HG03103 (cell line): Measurements from ENCODE around the gene INSL3.

Experiments
- ATAC-seq: cut with Tn5 transposase; IDR thresholded peaks from one replicate; pipeline ENCODE4 v1.9.1; 2021; ENCODE audit warnings: low read depth; ENCODE audit not compliant: unreplicated experiment

The INSL3 gene

DNA sequence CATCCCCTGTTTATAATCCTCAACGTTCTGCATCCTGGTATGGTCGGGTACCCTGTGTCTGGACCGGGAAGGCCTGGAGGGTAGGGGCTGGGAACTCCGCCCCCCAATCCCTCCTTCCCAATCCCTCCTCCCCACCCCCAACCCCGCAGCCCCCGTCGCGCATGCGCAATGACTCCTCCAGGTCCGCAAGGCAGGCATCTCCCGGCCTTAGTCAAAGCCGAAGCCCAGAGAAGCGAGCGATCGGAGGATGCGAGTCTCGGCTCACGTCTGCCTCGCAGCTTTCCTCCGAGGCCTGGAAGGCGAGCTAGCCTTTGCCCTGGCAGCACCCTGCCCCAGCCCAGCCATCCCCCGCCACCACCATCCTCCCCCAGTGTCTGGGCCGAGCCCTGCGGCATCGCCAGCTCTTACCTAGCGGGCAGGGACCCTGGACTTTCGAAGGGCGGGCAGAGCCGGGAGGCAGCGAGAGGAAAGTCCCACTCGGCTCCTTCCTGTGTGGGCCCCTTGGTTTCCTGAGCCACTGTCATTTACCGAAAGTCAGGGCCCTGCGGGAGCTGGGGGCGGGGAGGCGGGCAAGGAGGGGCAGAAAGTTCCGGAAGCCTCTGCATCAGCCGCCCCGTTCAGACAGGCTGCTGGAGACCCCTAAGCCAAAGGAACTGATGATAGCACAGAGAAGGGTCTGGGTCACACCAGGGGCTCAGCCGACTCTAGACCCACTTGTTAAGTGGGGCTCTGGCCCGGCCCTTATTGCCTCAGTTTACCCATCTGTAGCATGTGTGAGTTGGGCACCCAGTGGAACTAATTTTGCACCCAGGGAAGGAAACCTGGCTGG lies 26.4 kb upstream of the INSL3 start, which contains the start of gene JAK3:
Gene JAK3 (minus strand): TSS at position 445 of the 829 bp plus-strand sequence. CDS start 3,565 bp downstream, outside the sequence.
- ATAC-seq = peak; percentile 57

DNA sequence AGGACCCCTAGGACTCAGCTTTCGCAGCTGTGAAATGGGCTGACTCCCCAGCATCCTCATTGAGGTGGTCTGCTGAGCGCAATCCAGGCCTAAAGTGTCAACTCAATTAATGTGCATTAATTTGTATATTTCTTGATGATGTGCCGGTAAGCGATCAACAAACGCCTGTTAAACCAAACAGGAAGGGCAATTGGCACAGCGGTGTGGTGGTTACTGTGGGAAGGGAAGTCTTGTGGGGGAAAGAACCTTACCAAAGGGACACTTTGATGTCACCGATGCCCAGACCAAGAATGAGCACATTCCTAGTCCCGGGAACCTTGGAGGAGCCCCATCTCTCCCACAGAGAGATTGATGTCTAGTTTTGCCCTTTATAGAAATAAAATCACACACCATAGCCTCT lies 24.8 kb upstream of the INSL3 start:
- no peak for ATAC-seq

DNA sequence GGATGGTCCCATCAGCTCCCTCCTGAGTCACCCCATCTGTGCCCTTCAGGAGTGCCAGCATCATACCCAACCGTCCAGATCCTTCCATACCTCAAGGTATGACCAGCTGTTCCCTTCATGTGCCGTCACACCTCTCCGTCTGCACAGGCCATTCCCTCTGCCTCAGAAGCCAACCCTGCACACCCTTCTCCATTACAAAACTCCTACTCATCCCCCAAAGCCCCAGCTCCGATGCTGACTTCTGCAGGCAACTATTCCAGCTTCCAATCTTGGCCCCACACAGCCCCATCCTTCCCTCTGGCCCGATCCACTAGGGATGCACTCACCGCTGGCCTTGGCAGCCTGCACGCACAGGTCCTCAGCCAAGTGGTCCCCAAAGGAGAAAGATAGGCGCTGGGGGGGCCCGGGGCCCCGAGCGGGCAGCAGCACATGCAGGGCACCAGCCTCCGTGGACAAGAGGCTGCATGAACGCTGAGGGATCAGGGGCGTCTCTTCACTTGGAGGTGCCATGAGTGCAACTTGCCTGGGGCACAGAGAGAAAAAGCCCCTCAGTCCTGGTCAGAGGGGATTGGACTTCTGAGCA lies 22.7 kb upstream of the INSL3 start:
- ATAC-seq = no peak

DNA sequence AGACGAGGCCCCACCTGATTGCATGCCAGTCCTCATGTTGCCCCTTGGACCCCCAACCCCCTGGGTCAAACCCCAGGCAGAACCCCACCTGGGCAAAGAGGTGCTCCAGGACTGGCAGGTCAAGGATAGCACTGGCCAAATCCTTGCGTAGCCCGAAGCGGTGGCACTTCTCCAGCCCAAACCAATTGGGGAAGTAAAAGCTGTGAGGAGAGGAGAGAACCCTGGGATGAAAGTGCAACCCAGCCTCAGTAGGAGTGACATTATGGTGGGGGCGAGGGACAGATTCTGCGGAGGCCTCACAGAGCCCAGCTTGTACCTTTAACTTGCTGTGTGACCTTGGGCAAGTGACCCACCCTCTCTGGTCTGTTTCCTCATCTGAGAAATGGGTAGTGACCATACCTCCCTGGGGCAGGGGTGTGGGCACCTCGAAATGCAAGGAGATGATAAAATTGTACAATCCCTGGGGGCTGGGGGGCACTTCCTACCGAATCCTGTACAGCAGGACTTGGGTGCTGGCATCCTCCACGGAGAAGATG lies 22.0 kb upstream of the INSL3 start:
- ATAC-seq = no peak

DNA sequence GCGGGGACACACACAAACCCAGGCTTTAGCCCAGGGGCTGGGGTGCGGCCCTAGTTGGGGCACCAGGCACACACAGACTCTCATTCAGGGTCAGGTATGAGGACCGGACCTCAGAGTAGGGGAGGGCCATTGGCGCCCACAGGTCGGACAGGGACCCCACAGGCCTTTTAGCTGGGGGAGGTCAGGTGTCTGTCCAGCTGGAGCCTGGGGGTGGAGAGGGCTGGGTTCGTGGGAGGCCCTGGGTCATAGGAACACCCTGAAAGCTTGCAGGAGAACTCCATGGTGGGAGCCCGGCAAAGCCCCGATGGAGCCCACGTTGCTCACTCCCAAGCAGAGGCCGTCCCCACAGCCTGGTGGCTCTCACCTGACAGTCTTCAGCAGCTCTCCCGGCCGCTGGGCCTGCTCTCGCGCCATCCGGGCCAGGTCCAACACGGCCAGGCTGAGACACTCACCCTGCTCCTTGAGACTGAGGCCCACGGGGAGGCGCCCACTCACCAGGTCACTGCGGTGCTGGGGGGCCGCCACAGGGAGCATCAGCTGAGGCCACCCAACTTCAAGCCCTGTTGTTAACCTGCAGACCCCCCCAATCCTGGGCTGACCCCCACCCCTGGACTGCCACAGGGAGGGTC lies 21.5 kb upstream of the INSL3 start:
- ATAC-seq = no peak

DNA sequence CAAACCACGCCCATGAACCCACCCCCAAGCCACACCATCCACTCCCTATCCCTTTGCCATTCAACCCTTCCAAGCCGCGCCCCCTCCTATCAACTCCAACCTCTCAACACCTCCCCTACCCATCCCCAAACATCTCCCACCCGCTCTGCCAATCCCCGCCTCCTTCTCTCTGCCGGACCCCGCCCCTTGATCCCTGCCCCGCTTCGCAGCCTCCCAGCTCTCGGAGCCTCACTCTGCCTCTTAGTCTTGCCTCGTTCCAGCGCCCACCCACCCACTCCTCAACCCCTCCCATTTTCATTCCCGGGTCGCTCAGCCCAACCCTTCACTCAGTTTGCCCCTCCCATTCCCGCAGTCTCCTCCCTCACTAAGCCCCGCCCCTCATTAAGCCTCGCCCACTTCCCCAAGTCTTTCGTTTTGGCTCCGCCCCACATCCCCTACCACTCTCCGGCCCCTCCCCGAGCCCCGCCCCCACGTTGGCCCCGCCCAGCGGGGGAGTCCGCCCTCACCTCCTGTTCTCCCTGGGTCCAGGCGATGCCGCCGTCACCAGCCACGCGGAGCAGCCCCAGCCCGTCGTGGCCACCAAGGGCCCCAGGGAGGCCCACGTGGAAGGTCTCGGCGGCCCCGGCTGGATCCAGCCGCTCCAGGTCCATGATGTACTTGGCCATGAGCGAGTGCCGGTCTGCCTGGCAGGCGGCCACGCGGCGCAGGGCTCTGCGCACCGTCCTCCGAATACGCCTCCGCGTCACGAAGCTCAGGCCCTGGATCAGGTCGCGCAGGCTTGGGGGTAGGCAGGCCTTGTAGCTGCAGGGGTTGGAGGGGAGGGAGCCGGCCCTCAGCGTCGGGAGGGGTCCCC lies 20.7 kb upstream of the INSL3 start:
- ATAC-seq = no peak

DNA sequence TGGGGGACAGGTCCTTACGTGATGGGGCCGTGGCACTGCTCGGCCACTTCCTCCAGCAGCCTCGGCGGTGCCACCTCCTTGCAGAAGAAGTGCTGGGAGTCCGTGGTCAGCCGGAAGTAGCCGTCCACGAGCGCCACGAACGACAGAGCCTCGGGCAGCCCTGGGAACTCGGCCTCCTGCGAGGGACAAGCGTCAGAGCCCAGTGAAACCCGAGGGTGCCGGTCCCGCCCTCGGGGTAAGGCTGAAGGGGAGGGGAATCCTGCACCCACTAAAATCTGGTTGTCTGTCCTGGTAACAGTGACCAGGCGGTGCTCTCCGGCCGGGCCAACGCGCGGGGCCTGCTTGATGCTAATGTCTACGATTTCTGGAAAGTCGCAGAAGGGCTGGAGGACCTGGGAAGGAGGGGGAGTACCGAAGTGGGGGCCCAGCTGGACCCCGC lies 20.1 kb upstream of the INSL3 start:
- ATAC-seq = no peak

DNA sequence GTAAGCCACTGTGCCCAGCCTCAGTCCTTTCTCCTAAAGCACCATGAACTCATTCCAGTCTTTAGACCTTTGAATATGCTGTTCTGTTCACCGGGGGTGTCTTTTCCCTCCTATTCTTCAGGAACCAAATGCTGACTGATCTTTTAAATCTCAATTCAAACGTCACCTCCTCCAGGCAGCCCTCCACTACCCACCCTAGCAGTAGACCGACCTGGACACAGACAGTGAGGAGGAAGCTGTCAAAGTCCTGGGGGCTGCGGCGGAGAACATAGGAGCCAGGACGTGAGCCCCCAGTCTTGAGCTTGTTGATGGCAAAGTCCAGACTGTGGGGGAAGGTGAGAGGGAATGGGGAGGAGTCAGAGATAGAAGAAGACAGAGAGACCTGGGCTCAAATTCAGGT lies 18.7 kb upstream of the INSL3 start:
- ATAC-seq = no peak

DNA sequence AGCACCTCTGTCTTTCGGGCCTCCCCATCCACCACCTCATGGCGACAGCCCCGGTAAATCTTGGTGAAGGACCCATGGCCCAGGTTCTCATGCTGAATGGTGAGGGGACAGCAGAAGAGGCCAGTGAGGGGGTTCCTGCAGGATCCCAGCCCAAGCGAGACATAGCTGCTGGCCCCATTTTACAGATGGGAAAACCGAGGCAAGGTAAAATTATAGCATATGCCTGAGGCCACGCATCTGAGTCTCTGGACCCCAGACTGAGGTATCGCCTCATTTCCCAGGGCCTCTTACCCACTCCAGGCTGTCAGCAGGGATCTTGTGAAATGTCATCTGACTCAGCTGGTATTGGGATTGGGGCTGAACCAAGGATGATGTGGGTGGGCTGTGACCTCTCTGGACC lies 16.7 kb upstream of the INSL3 start:
- no peak for ATAC-seq

DNA sequence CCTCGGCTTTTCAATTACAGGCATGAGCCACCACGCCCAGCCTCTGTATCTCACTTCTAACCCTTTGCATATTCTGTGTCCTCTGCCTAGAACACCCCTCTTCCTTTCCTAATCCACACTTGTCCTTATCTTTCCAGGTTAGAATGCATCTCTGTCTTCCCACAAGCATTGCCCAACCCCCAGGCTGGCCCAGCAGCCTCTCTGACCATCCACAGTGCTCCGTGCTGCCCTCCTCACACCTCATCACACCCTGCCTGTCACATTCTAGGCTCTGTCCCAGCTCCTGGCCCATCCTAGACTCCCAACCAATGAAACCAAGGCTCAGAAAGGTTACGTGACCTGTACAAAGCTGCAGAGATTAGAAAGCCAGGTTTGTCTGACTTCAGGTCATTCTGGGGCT lies 15.2 kb upstream of the INSL3 start:
- ATAC-seq = no peak

DNA sequence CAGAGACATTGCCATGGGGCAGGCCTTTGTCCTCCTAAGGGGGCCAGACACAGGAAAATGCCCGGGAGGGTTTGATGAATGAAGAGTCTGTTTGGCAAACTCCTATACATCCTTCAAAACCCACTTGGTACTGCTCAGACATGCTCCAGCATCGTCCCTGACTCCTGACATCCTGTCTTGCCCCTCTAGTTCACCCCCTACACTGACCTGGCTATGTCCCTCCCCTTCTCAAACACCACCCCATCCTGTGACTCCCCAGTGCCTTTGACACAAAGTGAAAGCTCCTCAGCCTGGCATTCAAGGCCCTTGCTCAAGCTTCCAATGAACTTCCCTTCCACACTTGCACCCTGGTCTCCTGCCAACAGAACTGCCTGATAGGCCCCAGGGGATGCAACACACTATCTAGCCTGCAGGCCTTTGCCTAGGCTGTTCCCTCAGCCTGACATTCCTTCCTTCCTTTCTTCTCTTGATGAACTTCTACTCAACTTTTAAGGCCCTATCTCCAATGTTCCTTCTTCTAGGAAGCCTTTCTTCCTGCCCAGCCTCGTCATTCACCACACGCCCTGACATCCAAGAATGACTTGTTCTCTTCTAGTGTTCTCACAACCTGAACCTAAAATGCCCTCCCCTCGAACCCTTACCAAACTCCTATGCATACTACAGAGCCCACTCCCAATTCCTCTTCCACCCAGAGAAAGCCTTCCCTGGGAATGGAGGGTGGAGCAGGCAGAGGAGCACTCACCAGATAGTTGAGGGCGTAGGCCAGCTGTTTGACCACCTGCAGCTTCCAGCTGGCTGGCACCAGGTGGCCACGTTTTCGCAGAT lies 14.1 kb upstream of the INSL3 start:
- no peak for ATAC-seq

DNA sequence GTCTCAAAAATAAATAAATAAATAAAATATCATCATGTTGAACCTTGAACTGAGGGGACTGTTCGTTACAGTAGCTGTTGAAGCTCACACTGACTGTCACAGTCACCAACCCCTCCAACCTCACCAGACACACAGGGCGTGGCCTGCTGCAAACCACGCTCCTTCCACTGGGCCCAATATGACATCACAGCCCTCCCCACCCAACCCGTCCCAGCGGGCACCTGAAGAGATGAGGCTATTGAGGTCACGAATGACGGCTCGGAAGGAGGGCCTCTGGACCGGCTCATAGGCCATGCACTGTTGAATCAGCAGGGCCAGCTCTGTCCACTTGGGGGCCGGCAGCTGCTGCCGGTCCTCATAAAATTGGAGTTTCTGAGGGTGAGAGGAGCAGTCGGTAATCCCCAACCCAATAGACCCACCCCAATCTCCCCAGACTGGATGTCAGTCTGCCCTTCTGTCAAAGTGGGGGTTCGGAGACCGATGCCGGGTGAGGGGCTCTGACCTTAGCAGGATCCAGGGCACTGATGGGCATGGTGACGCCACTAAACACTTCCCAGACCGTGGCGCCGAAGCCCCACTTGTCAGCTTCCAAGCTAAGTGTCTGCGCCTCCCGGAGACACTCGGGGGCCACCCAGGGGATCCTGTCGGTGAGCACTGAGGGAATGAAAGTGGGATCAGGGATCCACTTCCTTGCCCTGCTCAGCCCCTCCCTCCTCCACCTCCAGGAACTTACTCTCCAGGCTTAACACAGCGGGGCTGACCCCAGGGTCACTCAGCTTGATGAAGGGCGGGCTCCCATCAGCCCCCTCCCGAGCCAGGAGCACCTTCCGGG lies 13.2 kb upstream of the INSL3 start:
- ATAC-seq = no peak

DNA sequence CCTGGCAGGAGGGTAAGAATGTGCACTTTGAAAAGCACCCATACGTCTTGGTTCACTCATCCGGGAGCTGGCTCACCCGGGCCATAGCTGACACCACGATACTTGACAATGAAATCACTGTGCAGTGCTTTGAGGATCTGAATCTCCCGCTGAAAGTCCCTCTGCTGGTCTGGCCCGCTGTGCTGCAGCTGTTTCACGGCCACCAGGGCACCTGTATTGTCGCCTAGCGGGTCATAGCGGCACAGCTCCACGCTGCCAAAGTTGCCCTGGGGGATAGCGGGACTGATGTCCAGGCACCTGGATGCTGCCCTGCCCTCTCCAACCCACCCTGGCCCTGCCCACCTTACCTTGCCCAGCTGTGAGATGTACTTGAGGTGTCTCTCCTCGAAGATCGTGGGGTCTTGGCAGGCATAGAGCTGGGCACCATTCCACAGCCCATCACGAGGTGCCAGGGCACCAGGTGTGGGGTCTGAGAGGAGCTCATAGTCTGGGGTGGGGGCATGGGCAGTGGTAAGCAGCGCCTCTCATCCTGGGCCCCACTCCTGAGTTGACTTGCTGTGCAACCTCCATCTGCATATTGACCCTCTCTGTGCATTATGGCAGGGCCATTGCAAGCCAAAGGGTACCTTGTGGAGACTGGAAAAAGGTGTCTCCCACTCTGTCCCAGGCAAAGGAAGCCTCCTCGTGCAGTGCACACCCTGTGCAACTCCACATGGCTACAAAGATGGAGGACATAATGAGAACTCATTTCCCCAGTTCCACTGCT lies 11.3 kb upstream of the INSL3 start:
- ATAC-seq = no peak

DNA sequence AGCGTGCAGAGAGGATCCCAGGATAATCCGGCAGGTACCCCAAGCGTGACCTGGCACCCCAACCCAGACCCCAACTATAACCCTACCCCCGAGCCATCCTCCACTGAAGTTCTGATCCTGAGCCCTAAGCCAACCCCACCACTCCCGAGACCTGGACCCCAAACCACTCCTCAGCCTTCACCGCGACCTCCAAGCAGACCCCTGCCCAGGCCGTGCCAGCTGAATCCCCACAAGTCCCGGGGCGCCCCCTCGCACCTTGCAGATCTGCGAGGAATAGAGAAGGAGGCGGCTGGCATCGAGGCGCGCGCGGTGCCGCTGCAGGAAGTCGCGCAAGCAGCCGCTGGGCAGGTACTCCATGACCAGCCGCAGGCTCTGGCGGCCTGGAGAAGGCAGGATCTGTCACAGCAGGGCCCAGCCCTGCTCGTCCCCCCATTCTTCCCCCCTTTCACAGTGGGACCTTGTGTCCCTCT lies 10.1 kb upstream of the INSL3 start:
- no peak for ATAC-seq

DNA sequence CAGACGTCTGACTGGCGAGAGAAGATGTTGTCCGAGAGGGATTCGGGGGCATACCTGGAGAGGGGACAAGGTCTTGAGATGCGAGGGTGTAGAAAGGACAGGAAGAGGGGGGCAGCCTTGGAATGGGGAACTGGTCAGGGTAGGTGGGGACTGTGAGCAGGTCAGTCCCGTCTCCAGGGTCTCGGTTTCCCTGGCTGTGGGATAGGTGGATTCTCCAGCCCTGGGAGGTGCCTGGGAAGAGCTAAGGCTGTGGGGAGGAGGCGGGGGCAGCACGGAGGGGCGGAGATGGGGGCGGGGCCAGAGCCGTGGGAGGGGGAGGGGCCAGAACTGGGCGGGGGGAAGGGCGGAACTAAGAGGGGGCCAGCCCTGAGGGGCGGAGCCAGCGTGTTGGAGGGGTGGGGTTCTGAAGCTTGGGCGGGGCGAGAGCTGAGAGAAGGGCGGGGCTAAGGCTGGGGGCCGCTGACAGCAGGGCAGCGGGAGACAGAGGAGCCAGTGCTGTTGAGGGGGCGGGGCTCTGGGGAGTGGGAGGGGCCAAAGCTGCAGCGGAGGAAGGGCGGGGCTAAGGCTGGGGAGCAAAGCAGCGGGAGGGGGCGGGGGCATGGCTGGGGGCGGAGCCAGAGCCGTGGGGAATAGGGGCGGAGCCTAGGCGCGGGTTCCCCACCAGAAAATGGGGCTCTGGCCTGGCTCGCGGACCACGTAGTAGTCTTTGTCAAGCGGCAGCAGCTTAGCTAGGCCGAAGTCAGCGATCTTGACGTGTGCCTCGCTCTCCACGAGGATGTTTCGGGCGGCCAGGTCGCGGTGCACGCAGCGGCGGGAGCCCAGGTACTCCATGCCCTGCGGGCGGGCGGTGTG lies 9.5 kb upstream of the INSL3 start:
- ATAC-seq = no peak

DNA sequence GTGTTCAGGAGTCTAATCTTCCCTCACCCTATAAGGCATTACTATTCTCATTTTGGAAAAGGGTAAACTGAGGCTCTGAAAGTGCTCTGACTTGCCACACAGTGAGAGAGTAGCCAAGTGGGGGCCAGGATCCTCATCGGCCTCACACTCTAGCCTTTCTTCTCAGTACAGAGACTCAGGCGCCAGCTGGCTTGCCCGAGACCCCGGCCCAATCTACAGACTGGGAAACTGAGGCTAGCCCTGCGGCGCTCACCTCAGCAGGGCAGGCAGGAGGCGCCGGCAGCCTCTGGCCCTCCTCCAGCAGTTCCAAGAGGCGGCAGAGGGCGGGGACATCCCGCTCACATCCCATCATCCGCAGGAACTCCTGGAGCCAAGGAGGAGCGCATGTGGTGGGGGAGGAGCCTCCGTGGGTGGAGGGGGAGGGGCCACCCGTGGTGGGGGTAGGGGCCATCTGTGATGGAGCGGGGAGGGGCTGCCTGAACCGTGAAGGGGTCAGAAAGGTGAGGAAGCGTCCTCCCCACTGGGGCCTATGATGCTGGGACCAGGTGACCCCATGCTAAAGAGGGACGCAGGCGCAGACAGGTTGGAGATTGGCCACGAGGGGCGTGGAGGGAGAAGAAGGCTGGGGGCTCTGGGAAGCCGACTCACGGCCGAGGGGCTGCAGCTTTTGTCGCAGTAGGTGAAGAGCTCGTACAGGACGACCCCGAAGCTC lies 8.7 kb upstream of the INSL3 start:
- ATAC-seq = no peak
